K562 (cell line): ENCODE results near the gene ZBP1. TPM values are rescaled to one million over a fixed set of nuclear protein-coding genes. Genes with fewer than 3 reads are reported as not detected.

ENCODE experiments used
- AFF1 ChIP-seq, 2 experiments: fragments of 450-650 bp; IDR thresholded peaks; 2 replicates each; pipeline ENCODE4 v1.6.1; 2018; ENCODE audit warnings: mild to moderate bottlenecking in 2 of 2, low read depth in 1 of 2; ENCODE audit not compliant: partially characterized antibody in 2 of 2
- FIP1L1 ChIP-seq: fragments of 200-400 bp; formaldehyde crosslinking; IDR thresholded peaks from 2 replicates; pipeline ENCODE4 v1.6.1; 2018; ENCODE audit warnings: mild to moderate bottlenecking, low read depth, low read length; ENCODE audit not compliant: poor library complexity, severe bottlenecking
- MAFK ChIP-seq: IDR thresholded peaks from 2 replicates; pipeline ENCODE4 v1.6.1; 2011; ENCODE audit warnings: low read length, improper control_type of control experiment
- MCM7 ChIP-seq, 2 experiments: fragments of 450-650 bp; IDR thresholded peaks; 2 replicates each; pipeline ENCODE4 v1.6.1; 2016 to 2018
- PBX2 ChIP-seq, 2 experiments: IDR thresholded peaks in 1 of 2; conservative IDR thresholded peaks in 1 of 2; 2 replicates each; pipeline ENCODE4 v1.6.1; 2016; ENCODE audit warnings: low read depth in 2 of 2, mild to moderate bottlenecking in 1 of 2, missing compliant biosample characterization in 1 of 2, missing genetic modification characterization in 1 of 2, moderate library complexity in 1 of 2
- POLR2AphosphoS2 ChIP-seq: IDR thresholded peaks from 2 replicates; pipeline ENCODE4 v1.6.1; 2012; ENCODE audit warnings: low read length, improper control_type of control experiment
- RNF219 ChIP-seq: fragments of 250-450 bp; sonication (Bioruptor Pico); IDR thresholded peaks from 2 replicates; pipeline ENCODE4 v1.5.0; 2022; ENCODE audit warnings: mild to moderate bottlenecking
- SNRNP70 ChIP-seq: fragments of 200-400 bp; formaldehyde crosslinking; optimal IDR thresholded peaks from 2 replicates; pipeline ENCODE3; 2017; ENCODE audit warnings: low read depth, low read length
- SPI1 ChIP-seq: IDR thresholded peaks from 2 replicates; pipeline ENCODE4 v1.6.1; 2011; ENCODE audit warnings: low read depth, low read length, control low read depth, borderline replicate concordance
- TEAD4 ChIP-seq, 2 experiments: sonication (generic) in 1 of 2; formaldehyde crosslinking in 1 of 2; IDR thresholded peaks; 2 replicates each; pipeline versions ENCODE4 v1.6.1 to v1.8.0; 2012 to 2022; ENCODE audit warnings: borderline replicate concordance in 1 of 2, inconsistent platforms in 1 of 2, low read length in 1 of 2, mild to moderate bottlenecking in 1 of 2, missing genetic modification reagents in 1 of 2
- ZBTB43 ChIP-seq: sonication (generic); formaldehyde crosslinking; IDR thresholded peaks from 2 replicates; pipeline ENCODE4 v1.8.0; 2023; ENCODE audit warnings: mild to moderate bottlenecking, missing genetic modification reagents
- ZBTB7A ChIP-seq: IDR thresholded peaks from 2 replicates; pipeline ENCODE4 v1.6.1; 2011; ENCODE audit warnings: low read depth, mild to moderate bottlenecking, low read length, moderate library complexity, borderline replicate concordance; ENCODE audit not compliant: control insufficient read depth
- ZC3H8 ChIP-seq: fragments of 450-650 bp; IDR thresholded peaks from 2 replicates; pipeline ENCODE4 v1.6.1; 2017
- ZNF584 ChIP-seq: fragments of 200-800 bp; sonication (Bioruptor generic); IDR thresholded peaks from 2 replicates; pipeline ENCODE4 v1.6.1; 2016; ENCODE audit warnings: low read depth, mild to moderate bottlenecking, missing genetic modification characterization, missing compliant biosample characterization
- ZNF76 ChIP-seq: fragments of 250-450 bp; sonication (Bioruptor Pico); IDR thresholded peaks from 2 replicates; pipeline ENCODE4 v1.4.0; 2020; ENCODE audit warnings: mild to moderate bottlenecking, moderate library complexity, borderline replicate concordance
- polyA plus RNA-seq, 8 experiments: library from polyadenylated mRNA; depleted of rRNA in 4 of 8; stranded (reverse) in 5 of 8; unstranded in 3 of 8; fragments of >200 nt; fragmentation: Nextera tagmentation in 2 of 8; fragmentation: Illumina TruSeq in 1 of 8; extraction: Ambion mirVana in 2 of 8; extraction: Trizol in 1 of 8; gene quantifications; 2 replicates each; pipeline versions ENCODE4 v1.2.1 to v1.2.3, GENCODE V29; 2011 to 2014; ENCODE audit warnings: inconsistent platforms in 1 of 8, missing spikeins in 1 of 8
- total RNA-seq, 7 experiments: library from RNA; depleted of rRNA in 6 of 7; stranded (reverse); fragments of >200 nt in 6 of 7; fragmentation: Illumina TruSeq in 2 of 7; extraction: Trizol in 2 of 7; gene quantifications; 2 replicates each; pipeline versions ENCODE4 v1.2.1 to v1.2.3, GENCODE V29; 2011 to 2021; ENCODE audit warnings: low replicate concordance in 1 of 7

The ZBP1 gene
- total and polyA plus RNA-seq, 9 of the 15 experiments (the other 6 are each of a cell fraction or from before 2014, with no cell fraction given), result not detected

GRCh38 chr20:57596998-57597939 lies 23.0 kb downstream of the ZBP1 start (continued):
- TF ChIP-seq RNF219 (CRISPR knock-in tag) (no peak), ZBTB7A (peak; percentile 93), FIP1L1 (peak; percentile 40), ZBTB43 (no peak), SPI1 (no peak), MCM7 (IDR thresholded peaks at IDR 0.05) (no peak), POLR2AphosphoS2 (no peak), ZC3H8 (no peak), MAFK (no peak), PBX2 (CRISPR knock-in tag; IDR thresholded peaks at IDR 0.05; ENCODE audit: low read depth) (peak; percentile 19; the same call in 1 of the 2 replicates), PBX2 (tag; conservative IDR thresholded peaks at IDR 0.05; ENCODE audit: low read depth) (peak; percentile 57), AFF1 (IDR thresholded peaks at IDR 0.05; ENCODE audit: low read depth in 1 of 2, partially characterized antibody in 2 of 2) (no peak), TEAD4 (IDR thresholded peaks at IDR 0.05; ENCODE audit: low read length) (no peak), TEAD4 (CRISPR knock-in tag; IDR thresholded peaks at IDR 0.05; ENCODE audit: borderline replicate concordance) (no peak), ZNF76 (CRISPR knock-in tag) (no peak), ZNF584 (no peak), SNRNP70 (no peak)
